Karpas-422 (cell line): ENCODE data around the gene PRKAG2. TPM values are rescaled to one million over a fixed set of nuclear protein-coding genes. Genes with fewer than 3 reads are reported as not detected.

Experiments
- DNase-seq: peaks from one replicate; pipeline ENCODE4 v3.0.0-alpha.2; 2015
- H2AFZ ChIP-seq: fragments of 200-600 bp; sonication (generic); 2 replicates; pipeline ENCODE4 v1.6.1; 2014; ENCODE audit warnings: antibody characterized with exemption, low read length, mixed read lengths
- H3K27ac ChIP-seq: fragments of 200-600 bp; sonication (generic); 2 replicates; pipeline ENCODE4 v1.5.1; 2014; ENCODE audit warnings: mild to moderate bottlenecking, low read length, moderate library complexity
- H3K27me3 ChIP-seq: fragments of 200-600 bp; sonication (generic); 2 replicates; pipeline ENCODE4 v1.6.1; 2014; ENCODE audit warnings: low read length, mixed read lengths
- H3K36me3 ChIP-seq: fragments of 200-600 bp; sonication (generic); 2 replicates; pipeline ENCODE4 v1.6.1; 2014; ENCODE audit warnings: low read length, mixed read lengths; ENCODE audit not compliant: insufficient read depth
- H3K4me1 ChIP-seq: fragments of 200-600 bp; sonication (generic); 2 replicates; pipeline ENCODE4 v1.6.1; 2014; ENCODE audit warnings: mild to moderate bottlenecking, low read length, mixed read lengths
- H3K4me2 ChIP-seq: fragments of 200-600 bp; sonication (generic); 2 replicates; pipeline ENCODE4 v1.6.1; 2014; ENCODE audit warnings: low read length, low read depth, mild to moderate bottlenecking; ENCODE audit not compliant: poor library complexity, severe bottlenecking
- H3K4me3 ChIP-seq: fragments of 200-600 bp; sonication (generic); 2 replicates; pipeline ENCODE4 v1.5.1; 2014; ENCODE audit warnings: mild to moderate bottlenecking, antibody characterized with exemption, low read length, mixed read lengths
- H3K79me2 ChIP-seq: fragments of 200-600 bp; sonication (generic); 2 replicates; pipeline ENCODE4 v1.6.1; 2014; ENCODE audit warnings: mild to moderate bottlenecking, low read length, mixed read lengths
- H3K9ac ChIP-seq: fragments of 200-600 bp; sonication (generic); 2 replicates; pipeline ENCODE4 v1.6.0; 2014; ENCODE audit warnings: low read length
- H3K9me2 ChIP-seq: fragments of 200-600 bp; sonication (generic), shearing (Covaris generic); replicated peaks from 2 replicates; pipeline ENCODE4 v1.6.0; 2014; ENCODE audit warnings: mild to moderate bottlenecking, low read length, moderate library complexity; ENCODE audit not compliant: insufficient read depth
- H3K9me3 ChIP-seq: fragments of 300-700, 200-600 bp; sonication (generic); 2 replicates; pipeline ENCODE4 v1.6.1; 2014; ENCODE audit warnings: low read length, mixed read lengths
- H4K20me1 ChIP-seq: fragments of 200-600 bp; sonication (generic); 2 replicates; pipeline ENCODE4 v1.6.1; 2014; ENCODE audit warnings: mild to moderate bottlenecking, antibody characterized with exemption, low read length, low read depth; ENCODE audit not compliant: insufficient read depth
- total RNA-seq: library from RNA; depleted of rRNA; stranded (reverse); fragments of >200 nt; shearing (Covaris generic); gene quantifications from 2 replicates; pipeline ENCODE4 v1.2.3, GENCODE V29; 2014; ENCODE audit warnings: low replicate concordance

PRKAG2 gene
- total RNA-seq, 1 experiment from 2014 or later, result 6.3 TPM

DNA sequence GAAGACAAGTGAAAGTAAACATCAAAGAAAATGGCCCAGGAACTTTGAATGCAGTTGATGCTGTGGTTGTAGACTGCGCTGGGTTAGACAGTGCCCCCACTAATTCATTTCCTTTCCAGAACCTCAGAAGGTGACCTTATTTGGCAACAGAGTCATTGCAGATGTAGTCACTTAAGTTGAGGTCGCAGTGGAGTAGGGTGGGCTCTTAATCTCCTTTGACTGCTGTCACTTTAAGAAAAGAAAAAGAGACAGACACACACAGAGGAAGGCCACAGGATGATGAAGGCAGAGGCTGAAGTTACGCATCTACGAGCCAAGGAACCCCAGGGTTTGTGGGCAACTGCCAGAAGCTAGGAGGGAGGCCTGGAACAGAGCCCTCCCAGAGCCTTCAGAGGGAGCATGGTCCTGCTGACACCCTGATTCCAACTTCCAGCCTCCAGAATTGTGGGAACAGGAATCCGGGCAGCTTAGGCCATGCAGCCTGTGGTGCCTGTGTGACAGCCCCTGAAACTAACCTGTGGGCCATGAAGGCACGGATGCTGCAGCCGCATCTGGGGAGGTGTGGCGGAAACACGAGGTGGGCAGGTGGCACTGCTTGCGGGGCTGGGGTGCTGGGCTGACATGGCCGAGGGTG, 107.6 kb downstream of the PRKAG2 start:
- no peak overlapping the region for H3K4me2 ChIP-seq
- H3K9me2 ChIP-seq, result no peaks in the 10 kb centered on the region
- H3K36me3 ChIP-seq, result no peaks in the 10 kb centered on the region
- H4K20me1 ChIP-seq, result no peaks in the 10 kb centered on the region
- H3K9me3 ChIP-seq, result no peaks in the 10 kb centered on the region
- H3K4me3 ChIP-seq, result no peak overlapping the region
- no peak overlapping the region for H3K9ac ChIP-seq
- H3K27me3 ChIP-seq, result no peaks in the 10 kb centered on the region; the same call in 1 of the 2 replicates
- H3K27ac ChIP-seq, result no peak overlapping the region
- H3K4me1 ChIP-seq, result no peaks in the 10 kb centered on the region
- H2AFZ ChIP-seq, result no peak overlapping the region
- H3K79me2 ChIP-seq, result no peaks in the 10 kb centered on the region
- DNase-seq, result no peak

DNA sequence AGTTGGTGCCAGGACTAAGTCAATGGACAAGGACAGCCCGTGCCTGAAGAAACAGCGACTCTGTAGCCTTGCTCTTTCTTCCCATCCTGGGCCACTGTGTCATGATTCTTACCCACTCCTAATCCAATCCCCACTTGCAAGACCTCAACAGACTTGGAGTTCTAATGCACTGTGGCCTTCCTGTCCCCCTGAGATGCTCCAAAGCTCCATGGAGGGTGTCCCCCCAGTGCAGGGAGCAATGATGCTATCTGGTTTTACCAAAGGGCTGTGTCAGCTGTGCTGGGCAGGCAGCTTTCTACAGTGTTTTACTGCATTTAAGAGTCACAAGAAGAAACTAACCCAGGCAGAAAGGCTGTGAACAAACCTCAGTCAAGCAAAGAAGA, 108.1 kb downstream of the PRKAG2 start:
- Histone ChIP-seq H3K36me3 (no peaks in the 10 kb centered on the region), H3K4me2 (no peak overlapping the region), H3K9ac (no peak overlapping the region), H3K27ac (no peak overlapping the region), H3K9me3 (no peaks in the 10 kb centered on the region), H3K4me1 (no peaks in the 10 kb centered on the region), H3K4me3 (no peak overlapping the region), H3K27me3 (no peaks in the 10 kb centered on the region; the same call in 1 of the 2 replicates), H3K79me2 (no peaks in the 10 kb centered on the region), H4K20me1 (no peaks in the 10 kb centered on the region), H2AFZ (no peak overlapping the region), H3K9me2 (no peaks in the 10 kb centered on the region)
- no peak for DNase-seq

DNA sequence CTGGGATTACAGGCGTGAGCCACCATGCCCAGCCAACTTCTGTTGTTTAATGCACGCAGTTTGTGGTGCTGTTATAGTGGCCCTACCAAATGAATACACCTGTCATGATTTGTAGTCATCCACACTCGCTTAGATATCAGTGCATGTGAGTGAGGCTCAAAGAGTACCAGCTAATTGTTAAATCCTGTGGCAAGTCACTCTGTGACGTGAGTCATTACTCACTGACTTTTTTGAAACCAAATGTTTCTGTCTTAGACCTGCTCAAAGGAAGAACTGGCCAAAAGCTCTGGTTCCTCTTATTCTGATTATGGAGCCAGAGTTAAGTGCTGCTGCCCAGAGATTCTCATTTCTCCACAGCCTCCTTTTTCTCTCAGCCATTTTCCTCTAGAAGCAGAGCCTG, 109.4 kb downstream of the PRKAG2 start:
- no peak for DNase-seq
- Histone ChIP-seq H3K9ac (no peak overlapping the region), H3K4me3 (no peak overlapping the region), H3K36me3 (no peaks in the 10 kb centered on the region), H4K20me1 (no peaks in the 10 kb centered on the region), H3K27ac (no peak overlapping the region), H3K9me3 (no peaks in the 10 kb centered on the region), H3K79me2 (no peaks in the 10 kb centered on the region), H3K27me3 (no peaks in the 10 kb centered on the region; the same call in 1 of the 2 replicates), H3K4me2 (no peak overlapping the region), H3K4me1 (no peaks in the 10 kb centered on the region), H3K9me2 (no peaks in the 10 kb centered on the region), H2AFZ (no peak overlapping the region)

DNA sequence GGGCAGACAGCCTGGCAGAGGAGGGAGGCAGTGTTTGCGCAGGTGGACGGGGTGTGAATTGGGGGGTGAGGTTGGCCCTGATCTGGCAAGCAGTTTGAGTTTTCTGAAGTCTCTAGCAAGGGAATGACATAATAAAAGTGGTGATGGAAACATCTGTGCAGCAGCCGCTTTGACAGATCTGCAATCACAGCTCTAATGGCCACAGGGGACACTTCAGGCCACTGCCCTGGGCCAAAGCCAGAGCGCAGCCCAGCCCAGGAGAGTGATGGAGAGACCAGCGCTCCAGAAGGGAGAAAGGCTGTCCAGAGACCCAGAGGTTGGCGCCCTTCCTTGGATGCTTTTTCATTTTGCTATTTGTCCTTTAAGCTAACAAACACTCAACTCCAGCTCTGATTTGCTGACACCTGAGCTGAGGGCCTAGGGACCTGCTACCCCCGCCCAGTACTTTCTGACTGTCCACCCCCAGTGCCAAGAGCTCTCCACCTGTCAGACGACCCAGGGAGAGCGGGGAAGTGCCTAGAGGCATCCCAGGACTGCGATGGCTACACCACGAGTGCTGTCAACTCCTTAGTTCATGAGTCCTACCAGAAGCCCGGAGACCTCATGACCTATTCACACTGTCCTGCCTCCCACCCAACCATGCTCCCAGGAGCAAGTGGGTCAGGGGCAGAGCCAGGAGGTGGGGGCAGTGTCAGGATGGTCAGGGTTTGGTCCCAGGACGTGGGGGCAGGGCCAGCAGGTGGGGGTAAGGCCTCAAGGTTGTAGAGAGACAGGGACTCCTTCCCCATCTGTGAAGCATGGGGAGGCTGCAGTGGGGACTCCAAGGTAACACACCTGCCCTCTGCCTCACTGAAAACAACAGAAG, 112.6 kb downstream of the PRKAG2 start:
- Histone ChIP-seq H3K4me1 (peaks cover 2% of the 10 kb centered on the region), H3K9me3 (no peaks in the 10 kb centered on the region), H3K27me3 (no peaks in the 10 kb centered on the region; the same call in 1 of the 2 replicates), H4K20me1 (no peaks in the 10 kb centered on the region), H3K4me2 (no peak overlapping the region), H3K9ac (no peak overlapping the region), H3K36me3 (no peaks in the 10 kb centered on the region), H3K79me2 (no peaks in the 10 kb centered on the region), H3K9me2 (no peaks in the 10 kb centered on the region), H2AFZ (no peak overlapping the region), H3K27ac (no peak overlapping the region), H3K4me3 (no peak overlapping the region)
- no peak for DNase-seq

DNA sequence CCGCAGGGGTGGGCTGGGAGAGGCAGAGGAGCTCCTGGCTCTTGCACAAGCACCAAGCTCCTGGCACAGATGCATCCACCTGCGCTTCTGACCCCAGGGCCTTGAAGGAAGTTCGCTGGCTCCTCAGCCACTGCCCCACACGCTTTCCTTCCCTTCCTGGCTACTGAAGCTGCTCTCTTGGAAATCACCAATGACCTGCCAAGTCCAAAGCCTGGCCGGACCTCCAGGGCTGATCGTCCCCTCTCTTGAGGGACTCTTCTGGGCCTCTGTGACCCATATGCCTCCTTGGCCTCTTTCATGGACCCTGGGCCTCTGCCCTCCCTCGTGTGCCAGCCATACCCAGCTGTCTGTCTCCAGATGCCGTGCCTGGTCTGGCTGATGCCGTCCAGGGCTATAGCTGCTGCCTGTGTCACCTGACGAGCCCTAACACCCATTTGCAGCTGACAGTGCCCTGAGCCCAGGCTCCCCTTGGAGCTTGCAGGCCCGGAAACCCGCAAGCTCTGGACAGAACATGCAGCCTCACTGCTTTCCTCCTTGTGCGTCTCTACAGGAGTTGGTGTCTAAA, 113.4 kb downstream of the PRKAG2 start:
- Histone ChIP-seq H3K4me1 (peaks cover 10% of the 10 kb centered on the region), H3K9me3 (no peaks in the 10 kb centered on the region), H3K9ac (no peak overlapping the region), H4K20me1 (no peaks in the 10 kb centered on the region), H3K9me2 (no peaks in the 10 kb centered on the region), H2AFZ (no peak overlapping the region), H3K79me2 (no peaks in the 10 kb centered on the region), H3K4me2 (no peak overlapping the region), H3K27me3 (no peaks in the 10 kb centered on the region; the same call in 1 of the 2 replicates), H3K27ac (no peak overlapping the region), H3K4me3 (no peak overlapping the region), H3K36me3 (no peaks in the 10 kb centered on the region)
- no peak for DNase-seq

DNA sequence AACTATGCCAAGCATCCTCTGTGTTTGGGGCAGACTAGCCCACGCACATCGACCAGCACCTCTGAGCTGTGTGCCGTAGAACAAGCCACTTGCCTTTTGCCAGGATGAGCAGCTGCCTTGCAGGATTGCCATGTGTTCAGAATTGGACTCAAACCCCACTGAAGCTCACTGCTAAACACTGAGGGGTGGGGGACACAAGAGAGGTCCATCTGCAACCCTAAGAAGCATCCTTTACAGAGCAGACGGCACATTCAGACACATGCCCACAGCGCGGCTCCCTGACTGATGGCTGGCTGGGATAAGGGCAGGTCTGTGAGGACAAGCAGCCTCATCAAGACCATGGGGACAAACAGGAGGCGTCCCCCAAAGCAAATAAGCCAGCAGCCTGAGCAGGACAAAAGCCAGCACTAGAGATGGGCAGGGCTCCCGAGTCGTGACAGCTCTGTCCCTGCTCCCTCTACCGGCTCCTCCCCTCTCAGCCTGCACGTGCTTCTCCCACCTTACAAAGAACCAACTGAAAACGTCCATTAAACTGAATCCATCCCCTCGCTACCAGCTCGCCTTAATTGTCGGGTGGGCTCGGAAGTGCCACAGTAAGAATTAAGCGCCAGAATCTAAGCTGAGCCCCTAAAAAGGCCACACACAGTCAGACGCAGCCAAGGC, 114.2 kb downstream of the PRKAG2 start:
- no peaks in the 10 kb centered on the region; the same call in 1 of the 2 replicates for H3K27me3 ChIP-seq
- H3K4me3 ChIP-seq, result no peak overlapping the region
- H4K20me1 ChIP-seq, result no peaks in the 10 kb centered on the region
- H3K27ac ChIP-seq, result no peak overlapping the region
- no peaks in the 10 kb centered on the region for H3K9me2 ChIP-seq
- no peak overlapping the region for H3K9ac ChIP-seq
- no peak for DNase-seq
- no peaks in the 10 kb centered on the region for H3K36me3 ChIP-seq
- H3K4me1 ChIP-seq, result peaks cover 13% of the 10 kb centered on the region
- no peaks in the 10 kb centered on the region for H3K9me3 ChIP-seq
- no peak overlapping the region for H2AFZ ChIP-seq
- no peak overlapping the region for H3K4me2 ChIP-seq
- no peaks in the 10 kb centered on the region for H3K79me2 ChIP-seq

DNA sequence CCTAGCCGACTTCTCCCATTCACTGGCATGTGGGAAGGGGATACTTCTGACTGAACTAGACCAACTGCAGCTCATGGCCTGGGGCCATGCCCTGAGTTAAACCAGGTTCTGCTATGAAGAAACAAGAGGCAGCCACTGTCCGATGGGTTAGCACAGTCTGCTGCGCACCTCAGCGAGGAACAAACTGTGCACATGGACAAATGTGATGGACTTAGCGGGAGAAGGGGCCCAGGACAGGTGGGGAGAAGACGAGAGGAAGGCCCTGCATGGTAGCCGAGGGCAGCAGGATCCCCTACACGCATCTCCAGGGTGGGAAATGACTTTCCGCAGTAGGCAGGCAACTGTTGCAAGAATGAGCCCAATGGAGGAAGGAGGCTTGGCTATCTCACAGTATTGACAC, 115.0 kb downstream of the PRKAG2 start:
- Histone ChIP-seq H2AFZ (no peak overlapping the region), H3K9ac (no peak overlapping the region), H3K27ac (no peak overlapping the region), H3K36me3 (no peaks in the 10 kb centered on the region), H3K27me3 (no peaks in the 10 kb centered on the region; the same call in 1 of the 2 replicates), H4K20me1 (no peaks in the 10 kb centered on the region), H3K4me3 (no peak overlapping the region), H3K9me2 (no peaks in the 10 kb centered on the region), H3K4me2 (no peak overlapping the region), H3K4me1 (peaks cover 13% of the 10 kb centered on the region), H3K9me3 (no peaks in the 10 kb centered on the region), H3K79me2 (no peaks in the 10 kb centered on the region)
- DNase-seq, result no peak

DNA sequence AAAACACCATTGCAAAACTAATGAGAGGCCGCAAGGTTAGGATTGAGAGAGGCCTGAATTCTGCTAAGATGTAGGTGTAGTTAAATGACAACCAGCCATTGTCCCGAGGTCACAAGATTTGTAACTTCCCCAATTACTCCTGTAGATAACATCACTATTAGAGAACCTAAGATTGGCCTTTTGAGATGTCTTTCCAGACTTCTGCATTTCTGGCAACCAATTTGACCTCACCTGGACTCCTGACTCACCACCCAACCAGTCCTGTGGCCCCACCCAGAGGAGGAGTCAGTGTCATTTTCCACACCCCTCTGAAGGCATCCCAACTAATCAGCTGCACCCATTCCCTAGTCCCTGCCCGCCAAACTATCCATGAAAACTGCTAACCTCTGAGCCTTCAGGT, 115.7 kb downstream of the PRKAG2 start:
- H3K9me2 ChIP-seq, result no peaks in the 10 kb centered on the region
- H4K20me1 ChIP-seq, result no peaks in the 10 kb centered on the region
- H2AFZ ChIP-seq, result no peak overlapping the region
- no peak overlapping the region for H3K4me2 ChIP-seq
- no peak overlapping the region for H3K4me3 ChIP-seq
- H3K79me2 ChIP-seq, result no peaks in the 10 kb centered on the region
- H3K9ac ChIP-seq, result no peak overlapping the region
- H3K9me3 ChIP-seq, result no peaks in the 10 kb centered on the region
- DNase-seq, result peak; percentile 44
- no peak overlapping the region for H3K27ac ChIP-seq
- H3K27me3 ChIP-seq, result no peaks in the 10 kb centered on the region; the same call in 1 of the 2 replicates
- H3K4me1 ChIP-seq, result peaks cover 13% of the 10 kb centered on the region
- H3K36me3 ChIP-seq, result no peaks in the 10 kb centered on the region
